Retinal pigment epithelial cell (primary cell): ENCODE measurements around the gene FLCN.
A peak's percentile ranks its signal among the peaks of the same experiment; 100 is the strongest.
"Not testable (repeated sequence)": the region's sequence is repeated elsewhere in the genome, so short reads cannot be mapped to it uniquely, and the experiment has no call there.

ENCODE experiments used
- DNase-seq: peaks from one replicate; pipeline ENCODE4 v3.0.0-alpha.2; 2010; ENCODE audit warnings: low read depth
- H3K4me3 ChIP-seq: 2 replicates; pipeline ENCODE4 v1.5.1; 2011; ENCODE audit warnings: mild to moderate bottlenecking, low read length, control low read depth, moderate library complexity
- CTCF ChIP-seq: conservative IDR thresholded peaks from 2 replicates; pipeline ENCODE4 v1.5.1; 2011; ENCODE audit warnings: low read depth, low read length, control low read depth, inconsistent platforms

The FLCN gene

DNA sequence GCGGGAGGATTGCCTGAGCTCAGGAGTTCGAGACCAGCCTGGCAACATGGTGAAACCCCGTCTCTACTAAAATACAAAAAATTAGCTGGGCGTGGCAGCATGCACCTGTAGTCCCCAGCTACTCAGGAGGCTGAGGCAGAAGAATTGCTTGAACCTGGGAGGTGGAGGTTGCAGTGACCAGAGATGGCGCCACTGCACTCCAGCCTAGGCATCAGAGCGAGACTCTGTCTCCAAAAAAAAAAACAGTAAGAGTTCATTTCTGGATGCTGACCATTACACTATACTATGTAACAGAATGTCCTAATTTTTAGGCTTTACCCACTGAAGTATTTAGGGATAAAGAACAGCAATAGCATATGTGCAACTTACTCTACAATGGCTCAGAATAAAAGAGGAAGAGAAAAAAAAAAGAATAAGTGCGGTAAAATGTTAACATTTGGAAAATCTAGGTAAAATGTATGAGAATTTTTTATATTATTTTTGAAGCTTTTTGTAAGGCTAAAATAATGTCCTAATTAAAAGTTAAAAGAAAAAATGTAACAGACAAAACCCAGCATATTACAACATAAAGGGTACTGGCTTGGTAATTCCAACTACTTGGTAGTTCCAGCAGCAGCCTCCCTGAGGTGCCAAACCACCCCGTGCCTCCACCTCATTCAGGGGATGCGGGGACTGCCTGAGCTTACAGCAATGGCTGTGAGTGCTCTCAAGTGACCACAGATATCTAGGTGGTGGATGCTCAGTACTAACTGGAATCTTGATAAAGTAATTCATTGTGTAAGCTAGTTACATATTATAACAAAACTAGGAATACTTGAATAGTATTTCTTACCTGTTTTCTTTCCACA lies 33.2 kb upstream of the FLCN start:
- TF ChIP-seq CTCF: peak; percentile 46
- no peak for DNase-seq
- no peak overlapping the region for H3K4me3 ChIP-seq

DNA sequence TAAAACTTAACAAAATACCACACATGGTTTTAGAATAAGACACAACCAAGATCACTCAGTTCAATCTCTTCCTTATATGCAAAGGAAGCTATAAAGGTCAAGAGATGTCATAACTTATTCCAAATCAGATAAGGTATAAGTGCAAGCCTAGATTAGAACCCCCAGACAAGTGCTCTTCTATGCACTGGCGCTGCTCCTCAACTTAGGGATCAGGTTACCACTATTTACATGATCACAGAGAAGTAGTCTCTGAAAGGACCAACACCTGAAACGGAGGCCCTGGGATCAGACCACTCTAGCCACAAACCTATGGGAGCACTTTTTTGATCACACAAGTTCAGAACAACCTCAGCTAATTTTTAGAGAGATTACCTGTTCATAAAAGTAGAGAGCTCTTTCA lies 27.5 kb upstream of the FLCN start:
- TF ChIP-seq CTCF: no peak
- no peak for DNase-seq
- H3K4me3 ChIP-seq: no peak overlapping the region

DNA sequence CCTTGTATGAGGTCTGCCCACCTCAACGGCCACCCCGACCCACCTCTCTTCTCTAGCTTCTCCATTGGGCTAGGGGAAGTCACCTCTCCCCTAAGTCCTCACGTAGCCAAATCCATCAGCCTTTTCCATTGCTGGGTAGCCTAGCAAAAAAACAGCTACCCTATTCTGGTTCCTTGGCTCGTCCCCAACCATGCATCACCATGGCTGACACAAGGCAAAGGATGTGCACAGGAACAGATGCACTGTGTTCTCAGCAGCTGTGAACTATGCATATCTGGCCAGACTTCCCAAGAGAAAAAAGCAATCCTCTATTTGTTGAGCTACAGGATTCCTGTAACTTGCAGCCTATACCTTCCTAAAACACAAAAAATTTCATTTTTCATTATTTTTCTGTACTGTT lies 22.0 kb upstream of the FLCN start:
- DNase-seq: no peak

GRCh38 chr17:17258011-17258410 lies 21.0 kb upstream of the FLCN start:
- DNase-seq: no peak
- TF ChIP-seq CTCF: no peak
- no peak overlapping the region for H3K4me3 ChIP-seq

More for the DNA sequence above, 22.0 kb upstream of the FLCN start:
- no peak overlapping the region for H3K4me3 ChIP-seq
- no peak for TF ChIP-seq CTCF

DNA sequence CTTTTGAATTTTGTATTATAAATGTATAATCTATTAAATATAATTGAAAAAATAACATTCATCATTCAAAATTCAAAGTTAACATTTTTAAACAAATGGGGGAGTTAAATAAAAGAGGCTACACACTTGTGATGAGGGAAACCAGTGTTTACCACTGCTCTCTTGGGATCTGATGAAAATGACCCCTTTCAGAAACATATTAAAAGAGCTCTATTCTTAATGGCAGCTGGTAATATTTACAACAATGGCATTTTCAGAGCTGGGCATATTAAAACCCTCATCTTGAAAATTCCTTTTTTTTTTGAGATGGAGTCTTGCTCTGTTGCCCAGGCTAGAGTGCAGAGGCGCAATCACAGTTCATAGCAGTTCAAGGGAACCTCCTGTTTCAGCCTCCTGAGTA lies 19.3 kb upstream of the FLCN start:
- DNase-seq: no peak
- no peak for TF ChIP-seq CTCF
- H3K4me3 ChIP-seq: no peak overlapping the region

DNA sequence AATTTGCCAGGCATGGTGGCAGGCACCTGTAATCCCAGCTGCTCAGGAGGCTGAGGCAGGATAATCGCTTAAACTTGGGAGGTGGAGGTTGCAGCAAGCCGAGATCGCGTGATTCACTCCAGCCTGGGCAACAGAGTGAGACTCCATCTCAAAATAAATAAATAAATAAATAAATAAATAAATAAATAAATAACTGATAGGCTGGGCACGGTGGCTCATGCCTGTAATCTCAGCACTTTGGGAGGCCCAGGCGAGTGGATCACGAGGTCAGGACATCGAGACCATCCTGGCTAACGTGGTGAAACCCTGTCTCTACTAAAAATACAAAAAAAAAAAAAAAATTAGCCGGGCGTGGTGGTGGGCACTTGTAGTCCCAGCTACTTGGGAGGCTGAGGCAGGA lies 18.7 kb upstream of the FLCN start:
- not testable (repeated sequence) for DNase-seq

DNA sequence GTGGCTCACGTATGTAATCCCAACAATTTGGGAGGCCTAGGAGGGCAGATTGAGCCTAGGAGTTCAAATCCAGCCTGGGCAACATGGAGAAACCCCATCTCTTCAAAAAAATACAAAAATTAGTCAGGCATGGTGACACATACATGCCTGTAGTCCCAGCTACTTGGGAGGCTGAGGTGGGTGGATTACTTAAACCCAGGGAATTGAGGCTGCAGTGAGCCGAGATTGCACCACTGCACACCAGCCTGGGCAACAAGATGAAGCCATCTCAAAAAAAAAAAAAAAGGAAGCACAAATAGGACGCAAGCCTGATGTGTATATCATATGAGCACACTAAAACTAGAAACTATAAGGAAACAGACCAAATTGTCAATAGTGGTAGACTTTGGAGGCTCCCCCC lies 17.1 kb upstream of the FLCN start:
- no peak overlapping the region for H3K4me3 ChIP-seq
- no peak for TF ChIP-seq CTCF
- DNase-seq: no peak

More for the DNA sequence above, 18.7 kb upstream of the FLCN start:
- not testable (repeated sequence) for H3K4me3 ChIP-seq
